HFF-Myc (cell line): ENCODE data around the gene GPR3.
A peak's percentile ranks its signal among the peaks of the same experiment; 100 is the strongest.

Experiments
- DNase-seq: peaks from one replicate; pipeline ENCODE4 v3.0.0-alpha.2; 2011; ENCODE audit warnings: low read depth; ENCODE audit errors: extremely low read depth
- H3K4me3 ChIP-seq: replicated peaks from 2 replicates; pipeline ENCODE4 v1.5.1; 2011; ENCODE audit warnings: low read depth, mild to moderate bottlenecking, control low read depth, low read length
- TF ChIP-seq, protein P1 (sequence below): IDR thresholded peaks from 2 replicates; pipeline ENCODE4 v1.5.1; 2012; ENCODE audit warnings: mild to moderate bottlenecking, low read depth, low read length, control low read depth; ENCODE audit errors: missing control alignments

The GPR3 gene

DNA sequence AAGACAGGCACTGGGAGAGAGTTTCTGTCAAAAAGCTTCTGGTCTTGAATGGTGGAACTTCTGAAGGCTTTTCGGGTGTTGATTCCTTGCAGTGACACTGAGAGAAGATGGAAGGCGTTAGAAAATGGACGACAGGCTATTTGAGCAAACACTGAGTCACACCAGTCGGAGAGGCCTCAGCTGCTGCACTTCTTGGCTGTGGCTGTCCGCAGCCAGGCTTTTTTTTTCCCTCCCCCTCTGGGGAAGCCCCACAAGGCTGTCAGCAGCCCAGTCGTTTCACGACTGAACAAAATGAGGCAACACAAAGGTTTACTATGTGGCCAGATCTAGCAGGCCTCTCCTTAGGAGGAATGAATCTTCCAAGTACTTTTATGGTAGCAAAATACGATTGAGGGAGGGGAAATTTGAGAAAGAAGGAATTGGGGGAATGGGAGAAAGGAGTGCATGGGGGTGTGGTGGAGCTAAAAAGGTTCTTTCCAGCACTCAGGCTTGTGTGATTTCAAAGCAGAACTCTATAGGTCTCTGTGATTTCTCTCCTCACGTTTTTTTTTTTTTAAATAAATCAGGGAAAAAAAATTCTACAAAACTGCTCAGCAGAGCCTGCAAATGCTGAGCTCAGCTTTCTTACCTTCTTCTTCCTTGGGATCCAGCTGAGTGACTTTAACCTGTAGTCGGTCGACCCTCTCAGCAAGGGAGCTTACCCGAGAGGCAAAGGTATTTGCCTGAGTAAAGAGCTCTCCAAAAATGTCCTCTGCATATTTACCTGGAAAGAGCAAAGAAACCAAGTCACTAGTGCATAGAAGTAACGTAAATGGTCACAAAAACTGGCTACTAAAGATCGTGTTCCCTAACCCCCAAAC lies 26.1 kb downstream of the GPR3 start:
- TF ChIP-seq, protein P1, sequence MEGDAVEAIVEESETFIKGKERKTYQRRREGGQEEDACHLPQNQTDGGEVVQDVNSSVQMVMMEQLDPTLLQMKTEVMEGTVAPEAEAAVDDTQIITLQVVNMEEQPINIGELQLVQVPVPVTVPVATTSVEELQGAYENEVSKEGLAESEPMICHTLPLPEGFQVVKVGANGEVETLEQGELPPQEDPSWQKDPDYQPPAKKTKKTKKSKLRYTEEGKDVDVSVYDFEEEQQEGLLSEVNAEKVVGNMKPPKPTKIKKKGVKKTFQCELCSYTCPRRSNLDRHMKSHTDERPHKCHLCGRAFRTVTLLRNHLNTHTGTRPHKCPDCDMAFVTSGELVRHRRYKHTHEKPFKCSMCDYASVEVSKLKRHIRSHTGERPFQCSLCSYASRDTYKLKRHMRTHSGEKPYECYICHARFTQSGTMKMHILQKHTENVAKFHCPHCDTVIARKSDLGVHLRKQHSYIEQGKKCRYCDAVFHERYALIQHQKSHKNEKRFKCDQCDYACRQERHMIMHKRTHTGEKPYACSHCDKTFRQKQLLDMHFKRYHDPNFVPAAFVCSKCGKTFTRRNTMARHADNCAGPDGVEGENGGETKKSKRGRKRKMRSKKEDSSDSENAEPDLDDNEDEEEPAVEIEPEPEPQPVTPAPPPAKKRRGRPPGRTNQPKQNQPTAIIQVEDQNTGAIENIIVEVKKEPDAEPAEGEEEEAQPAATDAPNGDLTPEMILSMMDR, result no peak
- DNase-seq, result peak; percentile 50
- no peak overlapping the region for H3K4me3 ChIP-seq

DNA sequence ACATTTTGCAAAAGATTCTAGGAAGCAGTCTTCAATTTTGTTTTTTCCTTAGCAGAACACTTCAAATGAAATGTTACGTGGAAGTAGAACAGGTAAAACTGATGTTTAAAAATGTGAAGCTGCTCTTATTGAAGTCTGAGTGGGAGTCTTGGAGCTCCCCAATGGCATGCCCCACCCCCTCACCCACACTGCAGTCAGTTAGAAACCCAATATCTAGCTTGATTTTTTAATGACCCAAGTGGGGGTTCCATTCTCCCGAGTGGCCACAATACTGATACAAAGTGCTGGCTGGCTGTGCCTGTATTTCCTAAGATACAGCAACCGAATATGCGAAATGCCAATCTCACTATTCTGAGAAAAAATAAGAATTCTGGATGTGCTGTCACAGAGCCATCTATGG lies 31.3 kb downstream of the GPR3 start:
- H3K4me3 ChIP-seq, result no peak overlapping the region
- TF ChIP-seq, protein P1, result no peak
- no peak for DNase-seq

DNA sequence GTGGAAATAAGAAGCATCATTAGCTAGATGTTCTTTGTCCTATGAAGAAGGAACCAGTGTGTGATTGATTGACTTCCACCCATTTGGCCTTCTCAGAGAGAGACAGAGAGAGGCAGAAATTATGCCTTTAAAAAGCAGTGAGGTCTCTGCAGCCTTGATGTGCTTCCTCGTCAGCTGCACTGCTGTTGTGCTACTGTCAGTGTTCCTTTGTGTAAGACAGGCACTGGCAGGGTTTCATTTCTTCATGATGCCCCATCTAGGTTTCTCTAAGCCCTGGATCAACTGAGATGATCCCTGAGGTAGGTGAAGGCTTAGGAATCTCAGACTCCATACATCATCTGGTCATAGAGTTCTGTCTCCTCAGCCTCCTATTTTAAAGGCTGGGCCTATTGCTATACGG lies 34.9 kb downstream of the GPR3 start:
- TF ChIP-seq, protein P1, result no peak
- no peak for DNase-seq
- H3K4me3 ChIP-seq, result no peak overlapping the region

DNA sequence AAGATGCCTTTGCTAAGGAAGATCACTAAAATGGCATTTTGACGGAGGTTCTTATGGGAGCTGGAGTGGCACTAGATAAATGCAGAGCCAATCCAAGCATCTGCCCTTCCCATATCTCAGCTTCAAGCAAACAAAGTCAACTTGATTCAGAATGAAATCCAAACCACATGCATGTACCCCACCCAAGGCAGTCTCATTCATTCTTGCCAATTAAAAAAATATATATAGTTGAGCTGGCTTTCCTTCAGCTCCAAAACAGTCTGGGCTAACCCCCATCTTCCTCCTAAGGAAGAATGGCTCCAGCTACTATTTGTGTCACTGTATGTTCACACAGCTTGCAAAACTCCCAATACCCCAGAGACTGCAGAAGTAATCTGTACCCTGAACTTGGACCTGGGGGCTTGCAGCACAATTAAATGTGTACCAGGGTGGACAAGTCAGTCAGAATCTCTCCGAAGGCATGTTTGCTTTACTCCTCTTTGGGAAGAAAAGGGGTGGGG lies 35.4 kb downstream of the GPR3 start:
- no peak overlapping the region for H3K4me3 ChIP-seq
- no peak for DNase-seq
- TF ChIP-seq, protein P1, result no peak

DNA sequence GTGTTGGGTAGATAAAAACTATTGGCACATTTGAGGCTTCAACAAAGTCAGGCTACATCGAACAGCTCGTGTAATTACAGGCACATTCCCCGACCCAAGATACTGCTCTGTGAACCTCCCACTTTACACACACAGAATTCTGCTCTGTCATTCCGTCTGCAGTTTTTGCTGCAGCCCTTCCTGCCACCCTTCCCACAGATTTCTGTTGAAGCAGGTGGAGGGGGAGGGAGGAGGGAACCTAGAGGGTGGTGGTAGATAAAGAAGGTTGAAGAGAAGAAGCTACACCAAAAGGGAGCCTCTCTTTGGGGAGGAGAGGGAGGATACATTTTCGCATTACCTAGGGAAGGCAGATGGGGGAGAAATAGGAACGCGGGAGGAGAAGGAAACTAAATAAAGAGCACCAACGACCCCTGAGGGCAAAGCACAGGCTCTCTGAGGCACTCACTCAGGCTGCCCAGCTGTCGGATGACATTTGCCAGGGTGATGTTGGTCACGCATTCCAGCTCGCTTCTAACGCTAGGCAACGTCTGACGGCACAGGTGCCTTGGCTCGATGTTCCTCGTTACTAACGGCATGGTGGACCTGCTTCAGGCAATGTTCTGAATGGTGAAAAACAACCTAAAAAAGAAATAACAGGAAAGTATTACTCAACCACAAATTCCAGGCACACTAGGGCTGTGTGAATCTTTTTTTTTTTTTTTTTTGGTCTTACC lies 36.0 kb downstream of the GPR3 start:
- TF ChIP-seq, protein P1, result no peak
- DNase-seq, result no peak
- no peak overlapping the region for H3K4me3 ChIP-seq

DNA sequence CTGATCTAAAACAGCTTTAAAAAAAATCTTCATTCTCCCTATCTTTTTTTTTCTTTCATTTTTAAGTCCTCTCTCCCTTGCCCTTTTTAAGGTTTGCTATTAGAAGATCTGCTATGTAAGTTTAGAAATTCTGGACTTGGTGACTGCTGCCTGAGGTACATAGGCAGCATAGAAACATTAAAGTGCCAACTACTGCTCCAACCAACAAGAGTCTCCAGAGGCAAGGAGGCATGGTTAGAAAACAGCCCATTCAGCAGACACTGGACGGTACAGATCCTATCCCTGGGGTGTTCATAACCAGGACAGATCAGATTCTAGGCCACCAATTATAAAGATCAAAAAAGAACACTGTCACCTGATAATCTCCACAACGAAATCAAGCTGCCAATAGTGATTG lies 36.6 kb downstream of the GPR3 start:
- TF ChIP-seq, protein P1, result no peak
- H3K4me3 ChIP-seq, result no peak overlapping the region
- no peak for DNase-seq
